ENCODE measurements around the gene DENND1A. TPM values are rescaled to one million over a fixed set of nuclear protein-coding genes. Genes with fewer than 3 reads are reported as not detected.

DENND1A gene
- total RNA-seq, 1 donor from 2014 or later = 11.3 TPM

DNA sequence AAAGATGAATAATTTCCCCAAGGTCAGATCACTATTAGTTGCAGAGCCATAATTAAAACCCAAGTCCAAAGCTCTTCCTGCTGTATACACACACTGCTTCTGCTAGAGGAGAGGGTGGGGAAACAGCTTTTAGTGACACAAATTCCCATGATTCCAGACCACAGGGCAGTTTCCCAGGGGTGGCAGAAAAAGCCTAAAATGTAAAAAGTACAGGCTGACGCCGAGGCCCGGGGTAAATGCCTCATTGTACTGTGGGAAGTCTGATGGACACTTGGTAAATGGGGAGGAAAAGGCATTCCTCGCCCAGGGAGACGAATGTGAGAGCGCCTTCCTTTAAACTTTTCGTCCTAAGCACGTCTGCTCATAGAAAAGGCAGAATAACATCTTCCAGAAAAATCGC lies 65.7 kb downstream of the DENND1A start:
- DNase-seq = no peak

DNA sequence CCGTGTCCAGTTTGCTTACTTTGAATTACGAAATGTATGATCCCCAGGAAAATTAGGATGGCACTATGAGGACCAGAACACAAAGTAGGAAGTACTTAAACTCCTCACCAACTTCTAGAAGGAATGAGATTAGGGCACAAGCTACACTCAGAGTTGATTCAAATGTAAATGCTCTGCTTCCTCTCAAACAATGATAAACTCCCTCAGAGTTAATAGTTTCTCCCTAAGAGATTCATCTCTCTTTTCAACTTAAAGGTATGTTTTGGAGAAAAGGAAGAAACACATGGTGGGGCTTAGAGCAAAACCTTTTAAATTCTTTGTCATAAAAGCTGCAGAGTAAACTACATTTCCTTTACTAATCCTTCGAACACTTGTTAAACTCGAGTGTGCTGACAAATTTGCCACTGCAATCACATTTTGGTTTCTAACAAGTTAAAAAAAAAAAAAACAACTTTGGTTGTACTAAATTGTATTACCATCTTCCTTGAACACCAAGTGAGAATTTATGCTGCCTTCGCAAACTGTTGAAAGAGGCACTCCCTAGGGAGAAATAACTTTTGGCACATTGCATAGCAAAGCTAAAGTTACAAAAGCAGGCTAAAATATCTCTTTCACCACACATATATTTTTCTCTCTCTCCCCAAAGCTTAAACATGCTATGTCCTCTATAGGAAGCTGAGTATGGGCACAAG lies 66.6 kb downstream of the DENND1A start:
- DNase-seq = peak; percentile 27

DNA sequence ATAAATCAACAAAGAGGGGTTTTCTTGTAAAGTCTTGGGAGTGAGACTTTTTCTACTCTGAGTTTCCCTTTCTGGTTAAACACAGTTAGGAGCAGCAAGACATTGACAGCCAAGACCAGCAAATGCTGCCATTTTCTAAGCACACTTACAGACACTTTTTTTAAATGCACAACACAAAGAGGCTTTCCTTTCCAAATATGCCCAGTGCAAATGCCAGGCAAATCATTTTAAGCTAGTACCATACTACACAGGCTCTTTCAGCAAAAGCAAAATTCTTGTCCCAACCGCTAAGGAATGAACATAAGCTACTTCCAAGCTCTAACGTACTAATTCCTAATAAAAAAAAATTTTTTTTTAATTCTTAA lies 68.2 kb downstream of the DENND1A start:
- no peak for DNase-seq

- no peak for DNase-seq
Observed at GRCh38 chr9:123861086-123861755, 68.7 kb downstream of the DENND1A start.

DNA sequence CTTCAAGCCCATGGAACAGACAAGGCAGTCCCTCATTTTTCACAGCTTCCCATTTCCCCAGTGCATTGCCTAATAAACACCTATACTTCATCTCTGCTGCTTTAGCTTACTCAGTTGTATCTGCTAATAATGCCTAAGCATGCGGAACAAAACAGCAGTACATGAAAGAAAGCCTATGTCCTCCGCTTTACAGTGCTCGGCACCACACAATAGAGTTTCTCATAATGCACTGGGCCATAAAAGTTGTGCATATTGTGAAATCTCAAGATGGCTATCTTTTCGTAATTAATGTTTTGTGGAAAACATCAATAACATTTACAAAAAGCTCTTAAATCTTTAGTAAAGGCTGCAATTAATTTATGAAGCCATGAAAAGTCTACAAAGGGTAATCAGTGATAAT lies 69.3 kb downstream of the DENND1A start:
- DNase-seq = no peak

DNA sequence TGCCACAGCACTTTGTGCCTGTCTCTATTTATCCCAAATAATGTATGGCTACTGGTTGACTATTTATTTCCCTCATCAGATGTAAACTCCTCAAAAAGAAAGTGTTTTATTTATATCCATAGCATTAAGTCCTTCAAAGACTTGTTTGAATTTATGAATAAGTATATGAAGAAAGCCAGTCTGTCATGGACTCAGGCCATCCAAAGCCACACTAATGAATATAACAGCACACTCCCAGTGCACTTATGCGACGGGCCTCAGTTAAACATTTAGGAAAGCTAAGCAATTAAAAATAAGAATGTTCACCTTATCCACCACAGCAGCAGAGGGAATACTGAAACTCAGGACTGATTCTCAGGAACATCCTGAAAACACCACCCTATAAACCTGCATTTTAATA lies 77.5 kb downstream of the DENND1A start:
- no peak for DNase-seq

GRCh38 chr9:123851851-123852250 lies 78.1 kb downstream of the DENND1A start:
- DNase-seq = no peak

DNA sequence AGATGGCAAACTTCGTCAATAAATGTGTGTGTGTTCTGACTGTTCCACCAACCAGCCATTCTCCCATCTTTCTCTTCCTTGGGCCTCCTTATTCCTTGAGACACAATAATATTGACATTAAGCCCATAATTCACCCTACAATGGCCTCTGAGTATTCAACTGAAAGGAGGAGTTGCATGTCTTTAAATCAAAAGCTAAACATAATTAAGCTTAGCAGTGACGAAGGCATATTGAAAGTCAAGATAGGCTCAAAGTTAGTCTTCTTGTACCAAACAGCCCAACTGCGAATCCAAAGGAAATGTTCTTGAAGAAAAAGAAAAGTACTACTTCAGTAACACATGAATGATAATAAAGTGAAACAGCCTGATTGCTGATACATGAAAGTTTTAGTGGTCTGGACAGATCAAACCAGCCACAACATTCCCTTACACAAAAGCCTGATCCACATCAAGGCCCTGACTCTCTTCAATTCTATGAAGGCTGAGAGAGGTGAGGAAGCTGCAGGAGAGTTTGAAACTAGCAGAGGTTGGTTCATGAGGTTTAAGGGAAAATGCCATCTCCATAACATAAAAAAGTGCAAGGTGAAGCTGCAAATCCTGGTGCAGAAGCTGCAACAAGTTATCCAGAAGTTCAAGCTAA lies 81.4 kb downstream of the DENND1A start:
- DNase-seq = no peak

- no peak for DNase-seq
Observed at GRCh38 chr9:123846966-123847365, 83.0 kb downstream of the DENND1A start.

DNA sequence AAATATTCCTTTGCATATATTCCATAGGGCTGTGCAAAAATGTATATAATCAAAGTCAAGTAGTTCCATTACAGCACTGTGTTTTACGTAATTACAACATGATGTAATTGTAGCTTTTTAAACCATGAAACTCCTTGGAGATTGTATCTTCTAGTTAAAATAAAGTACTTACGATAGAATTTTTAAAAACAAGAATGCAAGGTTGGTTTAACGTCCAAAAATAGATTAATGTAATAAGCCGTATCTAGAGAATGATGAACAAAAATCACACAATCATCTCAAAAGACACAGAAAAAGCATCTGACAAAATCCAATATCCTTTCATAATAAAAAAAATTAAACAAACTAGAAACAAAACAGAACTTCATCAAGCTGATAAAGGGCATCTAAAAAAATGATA lies 86.2 kb downstream of the DENND1A start:
- no peak for DNase-seq

GRCh38 chr9:123835821-123836220 lies 94.1 kb downstream of the DENND1A start:
- DNase-seq = no peak

DNA sequence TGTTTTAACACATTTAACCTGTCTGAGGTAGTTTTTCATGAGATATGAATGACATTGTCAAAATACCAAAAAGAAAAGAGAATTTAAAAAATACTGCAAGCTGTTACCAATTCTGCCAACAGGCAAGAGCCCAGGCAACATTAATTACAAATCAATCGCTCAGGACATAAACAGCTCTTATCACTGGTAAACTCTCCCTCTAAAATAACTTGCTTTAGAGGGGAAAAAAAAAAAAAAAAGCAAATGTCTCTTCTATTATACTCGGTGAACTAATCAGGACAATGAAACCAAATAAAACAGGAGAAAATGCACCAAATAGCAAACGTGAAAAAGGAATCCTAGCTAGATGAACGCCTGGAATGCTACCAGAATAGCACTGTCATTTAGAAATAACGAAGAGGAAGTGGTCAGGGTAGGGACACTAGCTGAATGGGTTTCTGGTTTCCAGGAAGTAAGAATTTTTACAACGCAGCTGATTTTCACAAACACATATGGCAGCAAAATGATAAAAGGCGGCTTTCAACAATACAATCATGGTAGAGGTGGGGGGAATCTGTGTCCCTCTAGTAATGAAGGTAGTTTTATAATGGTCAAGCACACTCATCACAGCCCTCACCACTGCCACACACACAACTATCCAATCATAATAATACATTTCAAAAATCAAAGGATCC lies 94.9 kb downstream of the DENND1A start:
- DNase-seq = peak; percentile 19

DNA sequence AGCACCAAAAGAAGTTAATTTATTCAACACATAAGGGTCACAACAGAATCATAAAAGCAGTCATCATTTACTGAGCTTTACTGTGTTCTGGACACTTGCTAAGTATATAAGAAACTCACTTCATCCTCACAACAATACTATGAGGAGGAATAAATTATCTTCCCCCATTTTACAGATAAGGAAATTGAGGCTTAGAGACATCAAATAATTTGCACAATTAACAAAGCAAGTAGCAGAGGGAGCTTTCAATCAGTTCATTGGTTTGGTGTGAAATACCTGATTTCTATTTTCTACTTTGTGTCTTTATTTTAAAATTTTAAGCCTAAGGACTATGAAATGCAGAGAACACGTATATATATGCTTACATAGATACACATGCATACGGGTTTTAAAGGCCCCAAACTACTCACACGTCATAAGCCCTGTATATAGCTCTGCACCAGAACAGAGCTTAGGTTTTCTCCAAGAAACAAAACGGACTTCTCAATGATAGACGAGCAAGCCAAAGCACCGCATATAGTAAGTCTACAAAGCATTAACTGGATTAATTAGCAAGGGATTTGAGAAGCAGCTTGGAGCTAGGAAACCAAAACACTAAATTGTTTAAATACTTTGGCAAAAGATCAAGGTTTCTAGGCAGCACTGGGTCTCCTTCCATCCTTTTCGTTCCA lies 95.6 kb downstream of the DENND1A start:
- no peak for DNase-seq

DNA sequence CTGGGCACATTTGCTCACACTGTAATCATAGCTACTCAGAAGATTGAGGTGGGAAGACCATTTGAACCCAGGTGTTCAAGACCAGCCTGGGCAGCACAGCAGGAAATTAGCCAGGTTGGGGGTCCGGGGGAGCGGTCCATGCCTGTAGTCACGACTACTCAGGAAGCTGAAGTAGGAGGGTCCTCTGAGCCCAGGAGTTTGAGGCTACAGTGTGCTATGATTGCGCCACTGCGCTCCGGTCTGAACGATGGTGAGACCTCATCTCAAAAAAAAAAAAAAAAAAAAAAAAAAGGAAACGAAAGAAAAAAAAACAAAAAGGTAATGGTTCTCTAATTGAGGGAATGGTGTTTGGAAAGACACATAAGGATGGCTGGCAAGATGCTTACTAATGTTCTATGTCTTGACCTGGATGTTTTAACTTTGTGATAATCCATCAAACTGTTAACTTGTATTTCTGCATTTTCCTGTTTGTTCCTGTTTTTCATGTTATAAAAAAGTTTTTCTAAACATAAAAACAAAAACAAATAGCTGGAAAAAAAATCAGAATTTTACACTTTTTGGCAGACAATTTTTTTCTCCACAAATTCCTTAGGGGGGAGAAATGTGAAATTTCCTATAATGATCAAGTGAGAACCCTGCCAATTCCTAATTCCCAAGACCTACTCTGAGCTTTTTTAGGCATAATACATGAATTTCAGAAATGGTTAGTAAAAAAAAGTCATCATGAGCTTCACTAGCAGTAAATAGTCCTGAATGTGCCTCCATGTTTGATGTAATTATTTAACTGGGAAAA lies 96.9 kb downstream of the DENND1A start:
- DNase-seq = no peak

DNA sequence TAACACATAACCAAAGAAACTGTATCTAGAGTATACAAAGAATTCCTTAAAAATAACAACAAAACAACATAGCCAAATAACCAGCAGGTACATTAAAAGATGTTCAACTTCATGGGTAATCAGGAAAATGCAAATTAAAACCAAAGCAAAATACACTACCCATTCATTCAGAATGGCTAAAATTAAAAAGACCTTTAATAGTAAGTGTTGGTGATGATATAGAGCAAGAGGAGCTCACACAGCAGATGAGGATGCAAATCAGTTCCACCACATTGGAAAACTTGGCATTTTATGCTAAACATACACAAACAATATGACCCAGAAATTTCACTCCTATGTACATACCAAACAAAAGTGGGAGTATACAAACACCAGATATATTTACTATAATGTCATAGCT lies 97.8 kb downstream of the DENND1A start:
- no peak for DNase-seq

- DNase-seq = no peak
Observed at GRCh38 chr9:123828449-123828848, 101.5 kb downstream of the DENND1A start.

- no peak for DNase-seq
Observed at GRCh38 chr9:123825342-123826060, 104.4 kb downstream of the DENND1A start.

- no peak for DNase-seq
Observed at GRCh38 chr9:123823194-123823947, 106.6 kb downstream of the DENND1A start.

GRCh38 chr9:123821619-123822018 lies 108.3 kb downstream of the DENND1A start:
- DNase-seq = no peak

DNA sequence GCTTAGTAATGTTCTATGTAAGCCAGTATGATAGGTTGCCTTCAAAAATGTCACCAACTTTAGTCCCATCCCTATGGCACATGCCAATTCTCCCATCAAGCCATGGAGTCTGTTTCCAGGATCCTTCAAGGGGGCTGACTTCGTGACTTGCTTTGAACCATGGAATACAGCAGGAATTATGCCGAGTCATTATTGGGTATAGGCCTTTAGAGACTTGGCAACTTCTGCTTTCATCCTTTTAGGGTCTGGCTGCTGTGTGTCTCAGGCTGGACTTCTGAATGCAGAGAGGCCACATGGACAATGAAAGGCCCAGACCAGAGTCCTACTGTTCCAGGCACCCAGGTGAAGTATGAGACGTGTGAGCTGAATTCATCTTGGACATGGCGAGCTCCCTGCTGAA lies 109.8 kb downstream of the DENND1A start:
- no peak for DNase-seq

Measured in skin of body (tissue), 2 donors.